Endothelial cell of umbilical vein (primary cell): Measurements from ENCODE around the gene ABCA7. TPM values are rescaled to one million over a fixed set of nuclear protein-coding genes. Genes with fewer than 3 reads are reported as not detected.

ENCODE experiments used
- BruUV-seq: library from RNA; stranded (reverse); fragments of 400-500 nt; replicated peaks from 2 replicates; lab custom pipeline; 2021; lab: Mats Ljungman, UMichigan
- CTCF ChIA-PET: fragments of 300-600, 350-600 bp; sonication (Branson Sonifier 250); formaldehyde crosslinking; loops from one replicate; lab custom pipeline; 2021; ENCODE audit warnings: antibody characterized with exemption, inconsistent platforms; lab: Charles Lee
- POLR2A ChIA-PET: fragments of 300-600, 350-600 bp; sonication (Branson Sonifier 250); formaldehyde crosslinking; loops from one replicate; lab custom pipeline; 2021; ENCODE audit warnings: antibody characterized with exemption, inconsistent platforms; lab: Charles Lee
- DNase-seq: peaks from one replicate; pipeline ENCODE4 v3.0.0-alpha.2; 2011; ENCODE audit warnings: low read depth, low spot score
- FAIRE-seq: peaks from 2 replicates; lab custom pipeline; 2011; peaks lifted over from hg19 to GRCh38; lab: Jason Lieb, UNC
- H2AFZ ChIP-seq: 2 replicates; pipeline ENCODE4 v1.6.0; 2012; ENCODE audit warnings: low read depth, low read length, control low read depth, inconsistent platforms
- H3K27ac ChIP-seq: 2 replicates; pipeline ENCODE4 v1.5.1; 2011; ENCODE audit warnings: low read depth, mild to moderate bottlenecking, control low read depth, low read length, moderate library complexity; ENCODE audit not compliant: insufficient read depth
- H3K27me3 ChIP-seq, 2 experiments: 2 replicates each; pipeline versions ENCODE4 v1.6.0 to v1.6.1; 2011; ENCODE audit warnings: low read length in 2 of 2, mixed read lengths in 1 of 2; ENCODE audit not compliant: control insufficient read depth in 2 of 2, insufficient read depth in 2 of 2
- H3K36me3 ChIP-seq, 2 experiments: 2 replicates in 1 of 2; 3 replicates in 1 of 2; pipeline ENCODE4 v1.5.1; 2011; ENCODE audit warnings: low read length in 2 of 2, mild to moderate bottlenecking in 1 of 2, moderate library complexity in 1 of 2; ENCODE audit not compliant: control insufficient read depth in 2 of 2, insufficient read depth in 2 of 2; ENCODE audit errors: extremely low read depth in 1 of 2
- H3K4me1 ChIP-seq: 3 replicates; pipeline ENCODE4 v1.5.1; 2011; ENCODE audit warnings: mild to moderate bottlenecking, low read length; ENCODE audit not compliant: control insufficient read depth, insufficient read depth; ENCODE audit errors: extremely low read depth
- H3K4me2 ChIP-seq: 2 replicates; pipeline ENCODE4 v1.6.1; 2011; ENCODE audit warnings: low read length, control low read depth, mixed read lengths; ENCODE audit not compliant: insufficient read depth
- H3K4me3 ChIP-seq, 3 experiments: fragments of 200-600 bp in 1 of 3; sonication (generic), shearing (Covaris generic) in 1 of 3; replicated peaks in 1 of 3; 2 replicates each; pipeline ENCODE4 v1.5.1; 2011 to 2016; ENCODE audit warnings: control low read depth in 3 of 3, low read length in 3 of 3, mild to moderate bottlenecking in 2 of 3, inconsistent platforms in 1 of 3, low read depth in 1 of 3, moderate library complexity in 1 of 3; ENCODE audit not compliant: insufficient read depth in 1 of 3
- H3K79me2 ChIP-seq: 2 replicates; pipeline ENCODE4 v1.6.0; 2012; ENCODE audit warnings: low read length, inconsistent platforms; ENCODE audit not compliant: control insufficient read depth, insufficient read depth
- H3K9ac ChIP-seq: replicated peaks from 2 replicates; pipeline ENCODE3; 2011; ENCODE audit warnings: low read length, control low read depth; ENCODE audit not compliant: insufficient read depth; ENCODE audit errors: extremely low read depth
- H3K9me1 ChIP-seq: replicated peaks from 3 replicates; pipeline ENCODE4 v1.6.0; 2011; ENCODE audit warnings: mild to moderate bottlenecking, low read length; ENCODE audit not compliant: control insufficient read depth, insufficient read depth; ENCODE audit errors: extremely low read depth
- H3K9me3 ChIP-seq: replicated peaks from 2 replicates; pipeline ENCODE4 v1.5.1; 2012; ENCODE audit warnings: low read length, inconsistent platforms; ENCODE audit not compliant: control insufficient read depth, insufficient read depth
- H4K20me1 ChIP-seq: replicated peaks from 2 replicates; pipeline ENCODE3; 2011; ENCODE audit warnings: mild to moderate bottlenecking, low read length; ENCODE audit not compliant: control insufficient read depth, insufficient read depth; ENCODE audit errors: extremely low read depth
- EZH2 ChIP-seq: IDR thresholded peaks from 2 replicates; pipeline ENCODE4 v1.6.1; 2012; ENCODE audit warnings: borderline replicate concordance, low read depth, mild to moderate bottlenecking, moderate library complexity, low read length, inconsistent platforms; ENCODE audit not compliant: severe bottlenecking
- FOS ChIP-seq: IDR thresholded peaks from 2 replicates; pipeline ENCODE4 v1.6.1; 2011; ENCODE audit warnings: mild to moderate bottlenecking, low read length, moderate library complexity, borderline replicate concordance; ENCODE audit not compliant: insufficient read depth
- GATA2 ChIP-seq: IDR thresholded peaks from 2 replicates; pipeline ENCODE4 v1.7.0; 2011; ENCODE audit warnings: low read depth, mild to moderate bottlenecking, moderate library complexity, mixed read lengths, low read length; ENCODE audit not compliant: insufficient read length, insufficient read depth
- JUN ChIP-seq: IDR thresholded peaks from 2 replicates; pipeline ENCODE4 v1.6.1; 2011; ENCODE audit warnings: borderline replicate concordance, low read depth; ENCODE audit not compliant: insufficient read length, insufficient read depth
- MYC ChIP-seq: IDR thresholded peaks from one replicate; pipeline ENCODE4 v1.6.1; 2011; ENCODE audit warnings: mild to moderate bottlenecking, low read depth, low read length
- POLR2A ChIP-seq: IDR thresholded peaks from 2 replicates; pipeline ENCODE4 v1.6.1; 2012; ENCODE audit warnings: low read depth, mild to moderate bottlenecking, control low read depth, low read length
- POLR2AphosphoS5 ChIP-seq: IDR thresholded peaks from 2 replicates; pipeline ENCODE4 v1.6.1; 2012; ENCODE audit warnings: low read depth, mild to moderate bottlenecking, control low read depth, low read length, moderate library complexity; ENCODE audit not compliant: insufficient read depth
- dilution Hi-C: fragments of 300-500 bp; cut with MboI; formaldehyde crosslinking; loops from one replicate; pipeline ENCODE4 v1.15.0; 2019; ENCODE audit warnings: low sequenced_read_pairs; ENCODE audit not compliant: extremely low pct_ligation_motif_present
- intact Hi-C: fragments of 100-400 bp; cut with micrococcal nuclease; formaldehyde crosslinking; loops from one replicate; pipeline ENCODE4 v1.10.0; 2022
- polyA plus RNA-seq, 4 experiments: library from polyadenylated mRNA; depleted of rRNA in 3 of 4; stranded (reverse) in 3 of 4; unstranded in 1 of 4; fragments of >200 nt; gene quantifications; 2 replicates each; pipeline versions ENCODE4 v1.2.1 to v1.2.3, GENCODE V29; 2011 to 2012; ENCODE audit warnings: missing spikeins in 1 of 4
- total RNA-seq: library from RNA; stranded (reverse); gene quantifications from 2 replicates; pipeline ENCODE4 v1.2.3, GENCODE V29; 2021
- TF ChIP-seq, protein P1 (sequence below): IDR thresholded peaks from 2 replicates; pipeline ENCODE4 v1.6.1; 2011; ENCODE audit not compliant: insufficient read depth, insufficient read length
- TF ChIP-seq, protein P2 (sequence below), 2 donors: IDR thresholded peaks; 1 replicate in 1 of 2; 2 replicates in 1 of 2; pipeline ENCODE4 v1.5.1; 2011; ENCODE audit warnings: low read length in 2 of 2, mild to moderate bottlenecking in 2 of 2, moderate library complexity in 2 of 2, control low read depth in 1 of 2, inconsistent platforms in 1 of 2, low read depth in 1 of 2; ENCODE audit not compliant: insufficient read depth in 1 of 2; ENCODE audit errors: extremely low read depth in 1 of 2

The ABCA7 gene
- total and polyA plus RNA-seq, 2 donors (not counting 3 experiments of a cell fraction or from before 2014, with no cell fraction given), result 5.7 to 9.8 TPM

DNA sequence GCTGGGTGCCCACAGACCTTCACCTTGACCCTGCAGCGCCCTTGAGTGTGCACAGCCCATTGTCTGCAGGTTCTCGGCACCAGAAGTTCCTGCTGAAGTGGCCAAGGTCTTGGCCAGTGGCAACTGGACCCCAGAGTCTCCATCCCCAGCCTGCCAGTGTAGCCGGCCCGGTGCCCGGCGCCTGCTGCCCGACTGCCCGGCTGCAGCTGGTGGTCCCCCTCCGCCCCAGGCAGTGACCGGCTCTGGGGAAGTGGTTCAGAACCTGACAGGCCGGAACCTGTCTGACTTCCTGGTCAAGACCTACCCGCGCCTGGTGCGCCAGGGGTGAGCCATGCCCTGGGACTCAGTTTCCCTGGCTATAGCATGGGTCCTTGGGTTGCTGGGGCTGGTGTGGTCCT, 15.1 kb downstream of the ABCA7 start:
- H2AFZ ChIP-seq, result no peak overlapping the region
- no peak overlapping the region for H3K4me3 ChIP-seq
- H3K27ac ChIP-seq, result no peak overlapping the region
- no TSS peak for BruUV-seq
- CTCF ChIA-PET, result interaction anchor here (1.1 to 1.8 kb wide), 2 partner anchors 10 to 122 kb away, joined by 4 to 6 read pairs; no protein-coding TSS in a partner anchor
- FAIRE-seq, result no peak
- H3K9ac ChIP-seq, result no peak overlapping the region
- no peaks in the 10 kb centered on the region for H3K4me1 ChIP-seq
- H3K9me3 ChIP-seq, result no peaks in the 10 kb centered on the region
- TF ChIP-seq, protein P1, sequence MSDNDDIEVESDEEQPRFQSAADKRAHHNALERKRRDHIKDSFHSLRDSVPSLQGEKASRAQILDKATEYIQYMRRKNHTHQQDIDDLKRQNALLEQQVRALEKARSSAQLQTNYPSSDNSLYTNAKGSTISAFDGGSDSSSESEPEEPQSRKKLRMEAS, result no peak
- TF ChIP-seq GATA2 (no peak), JUN (no peak), EZH2 (no peak), FOS (no peak), POLR2AphosphoS5 (no peak), MYC (no peak), POLR2A (no peak)
- TF ChIP-seq, protein P2, sequence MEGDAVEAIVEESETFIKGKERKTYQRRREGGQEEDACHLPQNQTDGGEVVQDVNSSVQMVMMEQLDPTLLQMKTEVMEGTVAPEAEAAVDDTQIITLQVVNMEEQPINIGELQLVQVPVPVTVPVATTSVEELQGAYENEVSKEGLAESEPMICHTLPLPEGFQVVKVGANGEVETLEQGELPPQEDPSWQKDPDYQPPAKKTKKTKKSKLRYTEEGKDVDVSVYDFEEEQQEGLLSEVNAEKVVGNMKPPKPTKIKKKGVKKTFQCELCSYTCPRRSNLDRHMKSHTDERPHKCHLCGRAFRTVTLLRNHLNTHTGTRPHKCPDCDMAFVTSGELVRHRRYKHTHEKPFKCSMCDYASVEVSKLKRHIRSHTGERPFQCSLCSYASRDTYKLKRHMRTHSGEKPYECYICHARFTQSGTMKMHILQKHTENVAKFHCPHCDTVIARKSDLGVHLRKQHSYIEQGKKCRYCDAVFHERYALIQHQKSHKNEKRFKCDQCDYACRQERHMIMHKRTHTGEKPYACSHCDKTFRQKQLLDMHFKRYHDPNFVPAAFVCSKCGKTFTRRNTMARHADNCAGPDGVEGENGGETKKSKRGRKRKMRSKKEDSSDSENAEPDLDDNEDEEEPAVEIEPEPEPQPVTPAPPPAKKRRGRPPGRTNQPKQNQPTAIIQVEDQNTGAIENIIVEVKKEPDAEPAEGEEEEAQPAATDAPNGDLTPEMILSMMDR (IDR thresholded peaks at IDR 0.05; ENCODE audit: extremely low read depth in 1 of 2, insufficient read depth in 1 of 2, low read depth in 1 of 2, low read length in 2 of 2), result no peak
- no peaks in the 10 kb centered on the region for H4K20me1 ChIP-seq
- no peaks in the 10 kb centered on the region for H3K9me1 ChIP-seq
- H3K36me3 ChIP-seq, result no peaks in the 10 kb centered on the region
- H3K27me3 ChIP-seq, result no peaks in the 10 kb centered on the region
- H3K4me2 ChIP-seq, result no peak overlapping the region
- dilution Hi-C loops, result no loop called here
- POLR2A ChIA-PET, result no interaction called here
- intact Hi-C loops, result no loop called here
- DNase-seq, result no peak
- H3K79me2 ChIP-seq, result no peaks in the 10 kb centered on the region
